Activated CD4-positive, alpha-beta T cell treated with anti-CD3 and anti-CD28 coated beads for 36 hours (primary cell): ENCODE data around the gene FFAR2. TPM values are rescaled to one million over a fixed set of nuclear protein-coding genes. Genes with fewer than 3 reads are reported as not detected.

Source experiments
- ATAC-seq: fragments of 200-7000 bp; cut with Tn5 transposase; one replicate; pipeline ENCODE4 v1.10.0; 2021; ENCODE audit warnings: mild to moderate bottlenecking, moderate library complexity
- CTCF ChIA-PET: fragments of 350-600 bp; sonication (Branson Sonifier 250); formaldehyde crosslinking; loops from one replicate; lab custom pipeline; 2021; ENCODE audit warnings: antibody characterized with exemption; lab: Charles Lee
- POLR2A ChIA-PET: fragments of 350-600 bp; sonication (Branson Sonifier 250); formaldehyde crosslinking; loops from one replicate; lab custom pipeline; 2021; ENCODE audit warnings: antibody characterized with exemption, inconsistent platforms; lab: Charles Lee
- DNase-seq: peaks from one replicate; pipeline ENCODE4 v3.0.0-alpha.2; 2020
- H3K27ac Mint-ChIP-seq: one replicate; pipeline ENCODE4 v1.8.0; 2021; ENCODE audit warnings: mixed read lengths
- H3K27me3 Mint-ChIP-seq: one replicate; pipeline ENCODE4 v1.8.0; 2021; ENCODE audit warnings: mixed read lengths
- H3K36me3 Mint-ChIP-seq: one replicate; pipeline ENCODE4 v1.8.0; 2021; ENCODE audit warnings: low read depth, mixed read lengths
- H3K4me1 Mint-ChIP-seq: one replicate; pipeline ENCODE4 v1.8.0; 2021; ENCODE audit warnings: mixed read lengths
- H3K4me3 Mint-ChIP-seq: one replicate; pipeline ENCODE4 v1.8.0; 2021; ENCODE audit warnings: mild to moderate bottlenecking, moderate library complexity, mixed read lengths
- H3K9me3 Mint-ChIP-seq: one replicate; pipeline ENCODE4 v1.8.0; 2021; ENCODE audit warnings: low read depth, mixed read lengths
- intact Hi-C, 2 experiments: fragments of 100-400 bp; cut with DNase I in 1 of 2; cut with micrococcal nuclease in 1 of 2; formaldehyde crosslinking; loops; one replicate each; pipeline versions ENCODE4 v1.14.2 to v1.15.1; 2022 to 2024; cut with DNase I, micrococcal nuclease
- total RNA-seq, 2 experiments: library from RNA; stranded (reverse); gene quantifications; one replicate each; pipeline ENCODE4 v1.2.3, GENCODE V29; 2021

Gene FFAR2
- total RNA-seq, 2 experiments from 2014 or later: not detected

GRCh38 chr19:35438096-35438495 lies 10.0 kb upstream of the FFAR2 start:
- Mint-ChIP-seq H3K4me1 (peaks cover 13% of the 10 kb centered on the region), H3K27me3 (peaks cover 12% of the 10 kb centered on the region), H3K36me3 (no peaks in the 10 kb centered on the region), H3K9me3 (no peaks in the 10 kb centered on the region), H3K27ac (no peak overlapping the region), H3K4me3 (no peak overlapping the region)
- intact Hi-C loops: no loop called here
- ChIA-PET CTCF (interaction anchor here (0.7 kb wide), 1 partner anchor 391 kb away, joined by 3 read pairs; no protein-coding TSS in a partner anchor), POLR2A (no interaction called here)
- ATAC-seq (no peak), DNase-seq (no peak)

DNA sequence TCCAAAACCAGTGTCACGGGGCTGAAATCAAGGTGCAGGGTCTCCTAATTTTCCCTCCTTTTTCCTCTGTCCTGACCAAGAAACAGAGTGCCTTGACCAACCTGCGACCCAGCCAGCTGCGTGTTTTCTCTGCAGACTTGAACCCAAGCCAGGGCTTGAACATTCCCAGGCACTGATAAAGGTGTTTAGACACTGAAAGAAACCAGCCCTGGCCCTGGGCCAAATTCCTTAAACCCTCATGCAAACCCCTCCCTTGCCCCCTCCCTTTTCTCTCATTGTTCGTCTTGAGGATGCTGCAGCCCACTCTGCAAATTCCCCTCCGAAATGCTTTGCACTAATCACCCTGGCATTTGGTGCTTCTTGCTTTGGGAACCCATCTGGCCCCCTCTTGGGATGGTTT lies 9.5 kb upstream of the FFAR2 start:
- CTCF ChIA-PET: interaction anchor here (0.7 kb wide), 1 partner anchor 391 kb away, joined by 3 read pairs; no protein-coding TSS in a partner anchor

DNA sequence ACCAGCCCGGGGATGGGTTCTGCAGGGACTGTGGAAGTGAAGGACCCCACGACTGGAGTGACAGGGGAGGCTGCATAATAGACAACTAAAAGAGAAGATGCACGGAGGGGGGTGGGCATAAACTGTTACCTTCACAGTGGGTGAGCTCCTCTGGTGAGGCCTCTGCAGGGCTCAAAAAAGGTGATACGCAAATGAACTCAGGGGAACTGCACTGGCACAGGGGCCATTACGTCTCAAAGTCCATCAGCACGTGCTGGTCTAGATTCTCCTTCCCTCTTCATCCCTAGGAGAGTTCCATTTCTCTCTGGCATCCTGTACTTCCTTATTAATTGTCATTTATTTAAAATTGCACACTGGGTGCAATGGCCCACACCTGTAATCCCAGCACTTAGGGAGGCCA lies 8.1 kb upstream of the FFAR2 start:
- ChIA-PET CTCF (interaction anchor here (0.6 kb wide), 1 partner anchor 454 kb away, joined by 3 read pairs; no protein-coding TSS in a partner anchor), POLR2A (no interaction called here)
- DNase-seq (no peak), ATAC-seq (no peak)
- no peaks in the 10 kb centered on the region for H3K9me3 Mint-ChIP-seq
- H3K4me3 Mint-ChIP-seq: no peak overlapping the region
- intact Hi-C loops: no loop called here
- no peaks in the 10 kb centered on the region for H3K36me3 Mint-ChIP-seq
- no peak overlapping the region for H3K27ac Mint-ChIP-seq
- H3K4me1 Mint-ChIP-seq: peaks cover 16% of the 10 kb centered on the region
- peaks cover 9% of the 10 kb centered on the region for H3K27me3 Mint-ChIP-seq

More for the DNA sequence above, 9.5 kb upstream of the FFAR2 start:
- ATAC-seq (no peak), DNase-seq (no peak)
- POLR2A ChIA-PET: no interaction called here
- Mint-ChIP-seq H3K4me1 (peaks cover 13% of the 10 kb centered on the region), H3K4me3 (no peak overlapping the region), H3K9me3 (no peaks in the 10 kb centered on the region), H3K36me3 (no peaks in the 10 kb centered on the region), H3K27me3 (peaks cover 12% of the 10 kb centered on the region), H3K27ac (no peak overlapping the region)
- intact Hi-C loops: no loop called here

GRCh38 chr19:35442091-35442490 lies 6.0 kb upstream of the FFAR2 start:
- ATAC-seq (no peak), DNase-seq (no peak)
- no peaks in the 10 kb centered on the region for H3K36me3 Mint-ChIP-seq
- H3K9me3 Mint-ChIP-seq: no peaks in the 10 kb centered on the region
- POLR2A ChIA-PET: no interaction called here
- H3K4me1 Mint-ChIP-seq: peaks cover 20% of the 10 kb centered on the region
- intact Hi-C loops: no loop called here
- H3K27me3 Mint-ChIP-seq: peaks cover 10% of the 10 kb centered on the region
- H3K4me3 Mint-ChIP-seq: no peak overlapping the region
- no peak overlapping the region for H3K27ac Mint-ChIP-seq
- CTCF ChIA-PET: interaction anchor here (0.8 kb wide), 1 partner anchor 37 kb away, joined by 4 read pairs; no protein-coding TSS in a partner anchor

- Mint-ChIP-seq H3K4me3 (no peak overlapping the region), H3K9me3 (no peaks in the 10 kb centered on the region), H3K4me1 (peaks cover 28% of the 10 kb centered on the region), H3K27ac (no peak overlapping the region), H3K27me3 (peaks cover 15% of the 10 kb centered on the region), H3K36me3 (no peaks in the 10 kb centered on the region)
- CTCF ChIA-PET: interaction anchor here (0.6 to 0.7 kb wide), 3 partner anchors 26 to 92 kb away, joined by 3 read pairs; no protein-coding TSS in a partner anchor
- POLR2A ChIA-PET: no interaction called here
- ATAC-seq: no peak
- peak; percentile 27 for DNase-seq
- intact Hi-C loops: no loop called here
Observed at GRCh38 chr19:35444735-35445134, 3.3 kb upstream of the FFAR2 start.

- peak; percentile 32 for DNase-seq
- ChIA-PET POLR2A (interaction anchor here (0.8 kb wide), 1 partner anchor 41 kb away, joined by 5 read pairs; no protein-coding TSS in a partner anchor), CTCF (no interaction called here)
- Mint-ChIP-seq H3K27me3 (peaks cover 19% of the 10 kb centered on the region), H3K27ac (no peak overlapping the region), H3K4me3 (no peak overlapping the region), H3K4me1 (peaks cover 32% of the 10 kb centered on the region), H3K36me3 (no peaks in the 10 kb centered on the region), H3K9me3 (no peaks in the 10 kb centered on the region)
- intact Hi-C loops: no loop called here
- ATAC-seq: peak; percentile 86
Observed at GRCh38 chr19:35445826-35446593, 2.0 kb upstream of the FFAR2 start.

DNA sequence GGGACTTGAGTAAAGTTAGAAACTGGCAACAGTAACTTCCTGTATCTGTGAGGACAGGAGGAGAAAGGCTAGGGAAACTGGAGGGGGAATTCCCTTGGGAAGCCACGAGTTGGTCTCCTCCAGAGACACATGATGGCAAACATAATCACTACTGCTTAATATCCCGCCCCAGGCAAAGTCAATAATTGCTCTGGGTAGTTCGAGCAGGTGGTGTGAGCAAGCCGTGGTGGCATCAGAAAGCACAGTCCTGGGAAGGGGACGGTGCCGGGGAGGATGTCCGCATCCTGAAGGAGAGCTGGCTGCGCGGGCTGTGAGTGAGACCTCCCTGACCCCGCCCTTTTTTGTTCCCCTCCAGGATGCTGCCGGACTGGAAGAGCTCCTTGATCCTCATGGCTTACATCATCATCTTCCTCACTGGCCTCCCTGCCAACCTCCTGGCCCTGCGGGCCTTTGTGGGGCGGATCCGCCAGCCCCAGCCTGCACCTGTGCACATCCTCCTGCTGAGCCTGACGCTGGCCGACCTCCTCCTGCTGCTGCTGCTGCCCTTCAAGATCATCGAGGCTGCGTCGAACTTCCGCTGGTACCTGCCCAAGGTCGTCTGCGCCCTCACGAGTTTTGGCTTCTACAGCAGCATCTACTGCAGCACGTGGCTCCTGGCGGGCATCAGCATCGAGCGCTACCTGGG lies 1.4 kb downstream of the FFAR2 start:
- Mint-ChIP-seq H3K9me3 (no peaks in the 10 kb centered on the region), H3K4me3 (no peak overlapping the region), H3K27me3 (peaks cover 21% of the 10 kb centered on the region), H3K27ac (no peak overlapping the region), H3K36me3 (no peaks in the 10 kb centered on the region), H3K4me1 (peaks cover 44% of the 10 kb centered on the region)
- ATAC-seq (no peak), DNase-seq (no peak)
- ChIA-PET POLR2A (no interaction called here), CTCF (interaction anchor here (1.5 kb wide), 1 partner anchor 21 kb away, joined by 3 read pairs; no protein-coding TSS in a partner anchor)
- intact Hi-C loops: loop anchor here in 1 of 2 experiments (2.0 kb wide), 1 partner anchor 13 kb away; no protein-coding TSS in a partner anchor

- ATAC-seq (peak; percentile 92), DNase-seq (peak; percentile 43)
- no peaks in the 10 kb centered on the region for H3K36me3 Mint-ChIP-seq
- peaks cover 29% of the 10 kb centered on the region for H3K4me1 Mint-ChIP-seq
- ChIA-PET CTCF (interaction anchor here (0.6 to 1.0 kb wide), 2 partner anchors 21 to 655 kb away, joined by 3 to 4 read pairs; no protein-coding TSS in a partner anchor), POLR2A (no interaction called here)
- H3K9me3 Mint-ChIP-seq: no peaks in the 10 kb centered on the region
- no peak overlapping the region for H3K4me3 Mint-ChIP-seq
- H3K27me3 Mint-ChIP-seq: peaks cover 18% of the 10 kb centered on the region
- intact Hi-C loops: loop anchor here (1.0 to 2.0 kb wide), 3 partner anchors 15 to 46 kb away; no protein-coding TSS in a partner anchor
- peak overlapping the region; percentile 43 for H3K27ac Mint-ChIP-seq
Observed at GRCh38 chr19:35451338-35452096, 3.5 kb downstream of the FFAR2 start.

DNA sequence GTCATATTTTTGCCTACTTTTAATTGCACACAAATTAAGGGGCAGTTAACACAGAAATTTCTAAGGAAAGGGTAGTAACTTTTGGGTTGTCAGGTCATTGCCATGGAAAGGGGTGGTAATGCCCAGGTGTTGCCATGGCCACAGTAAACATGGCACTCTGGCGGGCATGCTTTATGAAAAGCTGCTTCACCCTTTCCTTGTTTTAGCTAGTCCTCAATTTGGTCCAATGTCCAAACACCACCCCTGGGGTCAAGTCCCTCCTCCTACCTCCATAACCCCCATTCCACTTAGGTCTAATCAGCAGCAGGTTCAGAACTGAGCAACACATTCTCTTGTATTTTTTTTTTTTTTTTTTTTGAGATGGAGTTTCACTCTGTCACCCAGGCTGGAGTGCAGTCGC lies 6.6 kb downstream of the FFAR2 start:
- peaks cover 6% of the 10 kb centered on the region for H3K27me3 Mint-ChIP-seq
- no peaks in the 10 kb centered on the region for H3K36me3 Mint-ChIP-seq
- H3K4me3 Mint-ChIP-seq: no peak overlapping the region
- no peak for ATAC-seq
- no peak for DNase-seq
- ChIA-PET POLR2A (no interaction called here), CTCF (no interaction called here)
- peaks cover 20% of the 10 kb centered on the region for H3K4me1 Mint-ChIP-seq
- no peaks in the 10 kb centered on the region for H3K9me3 Mint-ChIP-seq
- H3K27ac Mint-ChIP-seq: no peak overlapping the region
- intact Hi-C loops: no loop called here

- ATAC-seq: no peak
- H3K9me3 Mint-ChIP-seq: no peaks in the 10 kb centered on the region
- ChIA-PET POLR2A (no interaction called here), CTCF (no interaction called here)
- no peak overlapping the region for H3K4me3 Mint-ChIP-seq
- H3K27ac Mint-ChIP-seq: no peak overlapping the region
- no peak for DNase-seq
- H3K36me3 Mint-ChIP-seq: no peaks in the 10 kb centered on the region
- peaks cover 18% of the 10 kb centered on the region for H3K4me1 Mint-ChIP-seq
- peaks cover 2% of the 10 kb centered on the region for H3K27me3 Mint-ChIP-seq
- intact Hi-C loops: no loop called here
Observed at GRCh38 chr19:35455616-35456201, 7.7 kb downstream of the FFAR2 start.

DNA sequence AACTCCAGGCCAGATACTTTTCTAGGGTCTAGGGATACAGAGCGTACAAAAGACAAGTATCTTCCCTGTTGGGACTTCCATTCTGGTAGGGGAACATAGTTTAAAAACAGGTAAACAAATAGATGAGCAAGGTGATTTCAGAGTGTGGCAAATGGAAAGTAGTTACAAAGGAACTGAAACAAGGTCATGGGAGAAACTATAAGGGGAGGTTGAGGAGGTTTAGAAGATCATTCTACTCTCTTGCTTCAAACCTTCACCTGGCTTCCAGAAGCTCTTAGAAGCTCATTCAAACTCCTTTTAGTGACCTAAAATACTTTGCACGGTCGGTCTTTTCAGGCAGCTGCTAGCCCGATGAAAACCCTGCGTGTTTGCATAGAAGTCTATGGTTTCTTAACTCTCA lies 9.1 kb downstream of the FFAR2 start:
- no peak overlapping the region for H3K27ac Mint-ChIP-seq
- peaks cover 12% of the 10 kb centered on the region for H3K4me1 Mint-ChIP-seq
- H3K4me3 Mint-ChIP-seq: no peak overlapping the region
- CTCF ChIA-PET: interaction anchor here (0.9 kb wide), 1 partner anchor 17 kb away, joined by 3 read pairs; no protein-coding TSS in a partner anchor
- no peaks in the 10 kb centered on the region for H3K9me3 Mint-ChIP-seq
- no peaks in the 10 kb centered on the region for H3K36me3 Mint-ChIP-seq
- H3K27me3 Mint-ChIP-seq: peaks cover 2% of the 10 kb centered on the region
- ATAC-seq (no peak), DNase-seq (no peak)
- intact Hi-C loops: no loop called here
- POLR2A ChIA-PET: no interaction called here
